B cell (primary cell): Measurements from ENCODE around the gene RTL1. TPM values are rescaled to one million over a fixed set of nuclear protein-coding genes. Genes with fewer than 3 reads are reported as not detected.

Experiments used
- ATAC-seq: fragments of 200-7000 bp; cut with Tn5 transposase; one replicate; pipeline ENCODE4 v1.10.0; 2021; ENCODE audit warnings: low read depth, mild to moderate bottlenecking, moderate number of reproducible peaks, moderate library complexity
- CTCF ChIA-PET: fragments of 350-600 bp; sonication (Branson Sonifier 250); formaldehyde crosslinking; loops from one replicate; lab custom pipeline; 2021; ENCODE audit warnings: antibody characterized with exemption, inconsistent platforms; lab: Charles Lee
- POLR2A ChIA-PET: fragments of 350-600 bp; sonication (Branson Sonifier 250); formaldehyde crosslinking; loops from one replicate; lab custom pipeline; 2021; ENCODE audit warnings: antibody characterized with exemption; lab: Charles Lee
- DNase-seq: peaks from one replicate; pipeline ENCODE4 v3.0.0; 2013
- H2AFZ ChIP-seq: 2 replicates; pipeline ENCODE4 v1.6.1; 2012; ENCODE audit warnings: mild to moderate bottlenecking, low read depth, low read length; ENCODE audit not compliant: insufficient read depth, poor library complexity, severe bottlenecking
- H3K27ac ChIP-seq, 2 donors: 1 replicate in 1 of 2; 2 replicates in 1 of 2; pipeline ENCODE4 v1.5.1; 2012 to 2013; ENCODE audit warnings: low read length in 2 of 2, mild to moderate bottlenecking in 2 of 2, moderate library complexity in 1 of 2
- H3K27me3 ChIP-seq, 4 experiments: fragments of 200-600 bp in 1 of 4; sonication (generic) in 1 of 4; replicated peaks in 1 of 4; 1 replicate in 2 of 4; 2 replicates in 2 of 4; pipeline versions ENCODE4 v1.6.1 to v1.7.0; 2013 to 2016; ENCODE audit warnings: low read length in 3 of 4, mild to moderate bottlenecking in 2 of 4, mixed read lengths in 1 of 4, moderate library complexity in 1 of 4; ENCODE audit not compliant: insufficient read depth in 4 of 4, control insufficient read depth in 3 of 4; ENCODE audit errors: control extremely low read depth in 1 of 4
- H3K36me3 ChIP-seq, 2 experiments: replicated peaks in 1 of 2; 1 replicate in 1 of 2; 2 replicates in 1 of 2; pipeline versions ENCODE4 v1.6.1 to v1.7.1; 2013; ENCODE audit warnings: low read length in 1 of 2; ENCODE audit not compliant: insufficient read depth in 2 of 2, control insufficient read depth in 1 of 2; ENCODE audit errors: control extremely low read depth in 1 of 2, extremely low read depth in 1 of 2
- H3K4me1 ChIP-seq, 2 donors: fragments of 200-600 bp in 1 of 2; sonication (generic) in 1 of 2; 1 replicate in 1 of 2; 2 replicates in 1 of 2; pipeline versions ENCODE4 v1.5.1 to v1.6.1; 2013 to 2017; ENCODE audit warnings: low read length in 2 of 2; ENCODE audit not compliant: control insufficient read depth in 2 of 2, insufficient read depth in 2 of 2
- H3K4me2 ChIP-seq: replicated peaks from 2 replicates; pipeline ENCODE3; 2012; ENCODE audit warnings: mild to moderate bottlenecking, low read depth, low read length; ENCODE audit not compliant: poor library complexity, severe bottlenecking
- H3K4me3 ChIP-seq, 5 experiments: fragments of 200-600 bp in 1 of 5; sonication (generic) in 1 of 5; 1 replicate in 3 of 5; 2 replicates in 2 of 5; pipeline versions ENCODE4 v1.5.1 to v1.7.0; 2011 to 2016; ENCODE audit warnings: low read length in 4 of 5, mild to moderate bottlenecking in 4 of 5, low read depth in 2 of 5, control low read depth in 1 of 5, moderate library complexity in 1 of 5; ENCODE audit not compliant: insufficient read depth in 1 of 5; ENCODE audit errors: control extremely low read depth in 1 of 5, extremely low read depth in 1 of 5
- H3K79me2 ChIP-seq: fragments of 200-600 bp; sonication (generic); one replicate; pipeline ENCODE4 v1.6.0; 2016; ENCODE audit warnings: low read length; ENCODE audit not compliant: control insufficient read depth, insufficient read depth
- H3K9ac ChIP-seq: fragments of 200-600 bp; sonication (generic); 2 replicates; pipeline ENCODE4 v1.6.1; 2017; ENCODE audit warnings: mild to moderate bottlenecking, low read length, moderate library complexity
- H3K9me3 ChIP-seq, 3 donors: one replicate each; pipeline versions ENCODE4 v1.6.1 to v1.7.1; 2013; ENCODE audit warnings: low read length in 2 of 3; ENCODE audit not compliant: control insufficient read depth in 2 of 3, insufficient read depth in 1 of 3; ENCODE audit errors: control extremely low read depth in 1 of 3
- H4K20me1 ChIP-seq: 2 replicates; pipeline ENCODE4 v1.6.0; 2012; ENCODE audit warnings: mild to moderate bottlenecking, low read length; ENCODE audit not compliant: insufficient read depth, control insufficient read depth, poor library complexity, severe bottlenecking
- H3K27ac Mint-ChIP-seq: one replicate; pipeline ENCODE4 v1.8.0; 2021; ENCODE audit warnings: mixed read lengths
- H3K27me3 Mint-ChIP-seq: one replicate; pipeline ENCODE4 v1.8.0; 2021; ENCODE audit warnings: mixed read lengths
- H3K4me1 Mint-ChIP-seq: one replicate; pipeline ENCODE4 v1.8.0; 2021; ENCODE audit warnings: mixed read lengths
- H3K4me3 Mint-ChIP-seq: one replicate; pipeline ENCODE4 v1.8.0; 2021; ENCODE audit warnings: mixed read lengths
- H3K9me3 Mint-ChIP-seq: one replicate; pipeline ENCODE4 v1.8.0; 2022; ENCODE audit warnings: mixed read lengths; ENCODE audit not compliant: insufficient read depth
- CTCF ChIP-seq: fragments of 200-600 bp; IDR thresholded peaks from one replicate; pipeline ENCODE4 v1.8.0; 2022; ENCODE audit warnings: antibody characterized with exemption, mild to moderate bottlenecking
- EZH2 ChIP-seq: IDR thresholded peaks from 2 replicates; pipeline ENCODE4 v1.6.1; 2012; ENCODE audit warnings: borderline replicate concordance, low read depth, mild to moderate bottlenecking, moderate library complexity, low read length; ENCODE audit not compliant: insufficient read depth, poor library complexity, severe bottlenecking
- WGBS: methylation state at CpG from one replicate; pipeline ENCODE4 v1.1.5; 2013; ENCODE audit warnings: missing lambda C conversion rate; ENCODE audit not compliant: insufficient coverage; 5-methylcytosine and 5-hydroxymethylcytosine counted together
- intact Hi-C: fragments of 100-400 bp; cut with micrococcal nuclease; formaldehyde crosslinking; loops from one replicate; pipeline ENCODE4 v1.10.0; 2022
- polyA plus RNA-seq: library from polyadenylated mRNA; depleted of rRNA; stranded (reverse); fragments of >200 nt; gene quantifications from 2 replicates; pipeline ENCODE4 v1.2.3, GENCODE V29; 2012
- total RNA-seq, 2 donors: library from RNA; stranded (reverse); fragments of 120-200 nt in 1 of 2; gene quantifications; 1 replicate in 1 of 2; 2 replicates in 1 of 2; pipeline versions ENCODE4 v1.2.3 to v1.2.4, GENCODE V29; 2013 to 2022

Gene RTL1
- total and polyA plus RNA-seq, 2 donors (not counting 1 experiment from before 2014, with no cell fraction given), result not detected

DNA sequence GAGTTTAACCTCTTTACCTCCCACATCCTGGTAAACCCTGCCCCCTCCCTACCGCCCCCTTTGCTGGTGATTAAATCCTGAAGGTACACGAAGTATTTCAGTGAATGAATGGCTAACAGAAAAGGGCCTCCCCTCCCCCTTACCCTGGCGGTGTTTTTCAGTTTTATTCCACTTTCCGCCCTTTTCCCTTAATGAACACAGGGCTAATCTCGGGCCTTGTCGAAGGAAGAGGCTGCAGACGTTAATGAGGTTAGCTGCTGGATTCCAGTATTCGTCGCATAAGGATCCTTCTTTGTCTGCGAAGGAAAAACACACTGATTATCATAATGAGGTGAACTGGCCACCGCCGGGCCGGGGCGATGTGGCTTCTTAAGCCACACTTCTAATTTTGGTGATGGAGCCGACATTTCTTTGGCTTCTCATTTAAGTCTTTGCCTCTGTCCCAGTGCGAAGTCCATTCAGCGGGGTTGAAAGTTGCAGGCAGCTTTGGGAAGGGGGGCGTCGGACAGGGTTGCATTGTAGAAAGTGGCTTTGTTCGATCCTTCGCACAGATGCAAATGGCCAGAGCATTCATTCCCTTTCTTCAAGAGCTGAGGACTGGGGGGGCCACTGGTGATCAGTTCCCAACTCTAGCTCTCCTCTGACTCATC lies 71.1 kb downstream of the RTL1 start:
- 94% methylated on average over 12 of the region's 21 CpGs for WGBS
- H3K9me3 Mint-ChIP-seq, result no peaks in the 10 kb centered on the region

More for the DNA sequence above, 71.1 kb downstream of the RTL1 start:
- H3K27me3 ChIP-seq, result peaks cover 0 to under 1% (median 0%) of the 10 kb centered on the region in 4 experiments
- ChIA-PET POLR2A (no interaction called here), CTCF (no interaction called here)
- H3K79me2 ChIP-seq, result no peaks in the 10 kb centered on the region
- intact Hi-C loops, result no loop called here
- no peak for ATAC-seq
- H3K27ac Mint-ChIP-seq, result no peak overlapping the region
- no peak overlapping the region for H3K27ac ChIP-seq
- no peak for TF ChIP-seq EZH2
- TF ChIP-seq CTCF, result no peak
- H3K4me3 ChIP-seq, result no peak overlapping the region
- no peaks in the 10 kb centered on the region for H3K36me3 ChIP-seq
- no peak overlapping the region for H3K9ac ChIP-seq
- DNase-seq, result no peak
- H4K20me1 ChIP-seq, result no peaks in the 10 kb centered on the region
- H3K4me2 ChIP-seq, result no peak overlapping the region
- H3K27me3 Mint-ChIP-seq, result peaks cover 2% of the 10 kb centered on the region
- peaks cover 0 to 17% (median 0%) of the 10 kb centered on the region in 3 donors for H3K9me3 ChIP-seq
- H3K4me3 Mint-ChIP-seq, result no peak overlapping the region
- no peak overlapping the region for H2AFZ ChIP-seq
- H3K4me1 ChIP-seq, result no peaks in the 10 kb centered on the region
- H3K4me1 Mint-ChIP-seq, result no peaks in the 10 kb centered on the region
